ENCODE measurements around the gene TYSND1.

TYSND1 gene

GRCh38 chr10:70096705-70097420 is 49.6 kb downstream of the TYSND1 start:
- no peak overlapping the region for H3K27ac ChIP-seq (replicated peaks)
- H3K4me3 ChIP-seq (replicated peaks; ENCODE audit: insufficient read depth, low read length), result no peak overlapping the region
- TF ChIP-seq POLR2AphosphoS5 (IDR thresholded peaks at IDR 0.05; ENCODE audit: low read depth) (no peak), CTCF (IDR thresholded peaks at IDR 0.05; ENCODE audit: insufficient read depth, low read length) (no peak), SPI1 (IDR thresholded peaks at IDR 0.05; ENCODE audit: borderline replicate concordance, low read depth) (no peak)
- no peak for DNase-seq (ENCODE audit: low read depth in 1 of 2, low spot score in 1 of 2)
- H3K27me3 ChIP-seq (ENCODE audit: insufficient read depth, poor library complexity, severe bottlenecking), result no peaks in the 10 kb centered on the region

GRCh38 chr10:70096016-70096704 is 50.3 kb downstream of the TYSND1 start:
- TF ChIP-seq REST (IDR thresholded peaks at IDR 0.05; ENCODE audit: insufficient replicate concordance, low read depth) (no peak), POLR2AphosphoS5 (IDR thresholded peaks at IDR 0.05; ENCODE audit: low read depth) (no peak), CTCF (IDR thresholded peaks at IDR 0.05; ENCODE audit: insufficient read depth, low read length) (no peak), GABPA (IDR thresholded peaks at IDR 0.05; ENCODE audit: low read depth) (no peak), SPI1 (IDR thresholded peaks at IDR 0.05; ENCODE audit: borderline replicate concordance, low read depth) (no peak)
- Histone ChIP-seq H3K27me3 (ENCODE audit: insufficient read depth, poor library complexity, severe bottlenecking) (no peaks in the 10 kb centered on the region), H3K4me3 (replicated peaks; ENCODE audit: insufficient read depth, low read length) (no peak overlapping the region), H3K27ac (replicated peaks) (no peak overlapping the region)
- no peak for DNase-seq (ENCODE audit: low read depth in 1 of 2, low spot score in 1 of 2)

GRCh38 chr10:70094250-70094649 is 52.2 kb downstream of the TYSND1 start:
- no peak for DNase-seq (ENCODE audit: low read depth in 1 of 2, low spot score in 1 of 2)

GRCh38 chr10:70093335-70093944 is 53.1 kb downstream of the TYSND1 start:
- no peak overlapping the region for H3K4me3 ChIP-seq (replicated peaks; ENCODE audit: insufficient read depth, low read length)
- no peak for DNase-seq (ENCODE audit: low read depth in 1 of 2, low spot score in 1 of 2)
- TF ChIP-seq POLR2AphosphoS5 (IDR thresholded peaks at IDR 0.05; ENCODE audit: low read depth) (no peak), SPI1 (IDR thresholded peaks at IDR 0.05; ENCODE audit: borderline replicate concordance, low read depth) (no peak), CTCF (IDR thresholded peaks at IDR 0.05; ENCODE audit: insufficient read depth, low read length) (no peak), REST (IDR thresholded peaks at IDR 0.05; ENCODE audit: insufficient replicate concordance, low read depth) (no peak), GABPA (IDR thresholded peaks at IDR 0.05; ENCODE audit: low read depth) (no peak)
- H3K27ac ChIP-seq (replicated peaks), result no peak overlapping the region
- H3K27me3 ChIP-seq (ENCODE audit: insufficient read depth, poor library complexity, severe bottlenecking), result no peaks in the 10 kb centered on the region

More at GRCh38 chr10:70094250-70094649, 52.2 kb downstream of the TYSND1 start:
- no peaks in the 10 kb centered on the region for H3K27me3 ChIP-seq (ENCODE audit: insufficient read depth, poor library complexity, severe bottlenecking)
- no peak for TF ChIP-seq CTCF (IDR thresholded peaks at IDR 0.05; ENCODE audit: insufficient read depth, low read length)
- no peak for TF ChIP-seq POLR2AphosphoS5 (IDR thresholded peaks at IDR 0.05; ENCODE audit: low read depth)
- H3K27ac ChIP-seq (replicated peaks), result no peak overlapping the region
- no peak overlapping the region for H3K4me3 ChIP-seq (replicated peaks; ENCODE audit: insufficient read depth, low read length)
